Renal cortex interstitium (tissue), 11 donors: ENCODE data around the gene ANXA10. TPM values are rescaled to one million over a fixed set of nuclear protein-coding genes. Genes with fewer than 3 reads are reported as not detected.
A peak's percentile ranks its signal among the peaks of the same experiment; 100 is the strongest.
"Not testable (repeated sequence)": the region's sequence is repeated elsewhere in the genome, so short reads cannot be mapped to it uniquely, and the experiment has no call there.

Experiments
- DNase-seq, 11 donors: peaks; one replicate each; pipeline ENCODE4 v3.0.0-alpha.2; 2013; ENCODE audit warnings: low read depth in 9 of 11, low spot score in 4 of 11; ENCODE audit errors: extremely low read depth in 1 of 11
- polyA plus RNA-seq, 3 donors: library from polyadenylated mRNA; unstranded; fragments of 120-200 nt; gene quantifications; one replicate each; pipeline ENCODE4 v1.2.1, GENCODE V29; 2013; ENCODE audit not compliant: insufficient read length in 3 of 3

The ANXA10 gene
- polyA plus RNA-seq, 3 donors = 0.14 to 0.34 (median 0.14) TPM

DNA sequence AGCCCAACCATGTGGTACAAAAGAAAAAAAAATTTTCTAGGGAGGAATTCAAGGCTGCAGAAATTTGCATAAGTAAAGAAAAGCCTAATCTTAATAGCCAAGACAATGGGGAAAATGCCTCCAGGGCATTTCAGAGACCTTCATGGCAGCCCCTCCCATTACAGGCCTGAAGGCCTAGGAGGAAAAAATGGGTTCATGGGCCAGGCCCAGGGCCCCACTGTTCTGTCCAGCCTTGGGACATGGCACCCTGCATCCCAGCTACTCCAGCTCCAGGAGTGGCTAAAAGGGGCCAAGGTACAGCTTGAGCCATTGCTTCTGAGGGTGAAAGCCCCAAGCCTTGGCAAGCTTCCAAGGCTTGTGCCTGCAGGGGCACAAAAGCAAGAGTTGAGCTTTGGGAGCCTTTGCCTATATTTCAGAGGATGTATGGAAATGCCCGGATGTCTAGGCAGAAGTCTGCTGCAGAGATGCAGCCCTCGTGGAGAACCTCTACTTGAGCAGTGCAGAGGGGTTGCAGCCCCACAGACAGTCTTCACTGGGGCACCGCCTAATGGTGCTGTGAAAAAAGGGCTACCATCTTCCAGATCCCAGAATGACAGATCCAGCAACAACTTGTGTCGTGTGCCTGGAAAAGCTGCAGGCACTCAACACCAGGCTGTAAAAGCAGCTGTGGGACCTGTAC is 111.0 kb downstream of the ANXA10 start:
- DNase-seq = no peak

- no peak for DNase-seq
Measured at GRCh38 chr4:168208957-168209614, 116.7 kb downstream of the ANXA10 start.

GRCh38 chr4:168212656-168213055 is 120.3 kb downstream of the ANXA10 start:
- no peak for DNase-seq

DNA sequence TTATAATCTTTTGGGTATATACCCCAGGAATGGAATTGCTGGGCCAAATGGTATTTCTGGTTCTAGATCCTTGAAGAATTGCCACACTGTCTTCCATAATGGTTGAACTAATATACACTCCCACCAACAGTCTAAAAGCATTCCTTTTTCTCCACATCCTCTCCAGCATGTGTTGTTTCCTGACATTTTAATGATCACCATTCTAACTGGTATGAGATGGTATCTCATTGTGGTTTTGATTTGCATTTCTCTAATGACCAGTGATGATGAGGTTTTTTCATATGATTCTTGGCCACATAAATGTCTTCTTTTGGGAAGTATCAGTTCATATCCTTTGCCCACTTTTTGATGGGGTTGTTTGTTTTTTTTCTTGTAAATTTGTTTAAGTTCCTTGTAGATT is 121.2 kb downstream of the ANXA10 start:
- not testable (repeated sequence) for DNase-seq

GRCh38 chr4:168218645-168219044 is 126.3 kb downstream of the ANXA10 start:
- no peak for DNase-seq

GRCh38 chr4:168220893-168221292 is 128.6 kb downstream of the ANXA10 start:
- no peak for DNase-seq

DNA sequence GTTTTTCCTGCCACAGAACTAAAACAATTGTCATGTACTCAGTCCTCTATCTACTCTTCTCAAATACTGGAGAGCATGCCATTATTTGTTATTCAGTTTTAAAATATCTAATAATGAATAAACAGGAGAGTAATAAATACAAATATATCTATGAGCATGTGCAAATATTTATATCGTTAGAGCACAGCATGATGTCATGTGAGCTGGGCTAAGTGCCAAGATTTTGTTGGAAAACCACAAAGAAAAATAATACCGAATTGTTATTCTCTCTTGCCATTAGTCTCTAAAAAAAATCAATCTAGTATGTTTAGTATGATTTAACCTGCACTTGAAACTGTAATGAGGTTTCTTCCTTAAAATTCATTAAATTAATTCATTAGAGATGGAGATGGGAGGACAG is 129.0 kb downstream of the ANXA10 start:
- DNase-seq = peak in 2 of 11 donors; percentile 1 to 2

Other genes starting within 250 kb of the ANXA10 start
- 10 to 100 TPM in 2 of 3 donors, 1 to 10 TPM in 1; 9.4 to 13.4 (median 12.9) TPM for gene DDX60, start 226.2 kb downstream of the ANXA10 start, polyA plus RNA-seq